Vagina (tissue), 2 donors: ENCODE results near the gene CERKL. TPM values are rescaled to one million over a fixed set of nuclear protein-coding genes. Genes with fewer than 3 reads are reported as not detected.

ENCODE experiments used
- DNase-seq, 2 donors: peaks; one replicate each; pipeline ENCODE4 v3.0.0-alpha.2; 2017; ENCODE audit errors: extremely low spot score in 2 of 2
- H3K27ac ChIP-seq: fragments of 200-600 bp; sonication (generic); one replicate; pipeline ENCODE4 v1.5.1; 2019
- H3K27me3 ChIP-seq: fragments of 200-600 bp; sonication (generic); one replicate; pipeline ENCODE4 v1.5.1; 2019
- H3K36me3 ChIP-seq, 2 donors: fragments of 200-600 bp; sonication (generic); one replicate each; pipeline ENCODE4 v1.5.1; 2017 to 2019
- H3K4me1 ChIP-seq: fragments of 200-600 bp; sonication (generic); one replicate; pipeline ENCODE4 v1.5.1; 2019
- H3K4me3 ChIP-seq, 2 donors: fragments of 200-600 bp; sonication (generic); 1 replicate in 1 of 2; 2 replicates in 1 of 2; pipeline ENCODE4 v1.5.1; 2016 to 2019
- H3K9me3 ChIP-seq: fragments of 200-600 bp; sonication (generic); one replicate; pipeline ENCODE4 v1.5.1; 2019
- POLR2A ChIP-seq, 2 donors: fragments of 450-650 bp; IDR thresholded peaks; one replicate each; pipeline ENCODE4 v1.6.1; 2017; ENCODE audit warnings: antibody characterized with exemption in 2 of 2, mild to moderate bottlenecking in 2 of 2, moderate library complexity in 2 of 2
- POLR2AphosphoS5 ChIP-seq, 2 donors: sonication (generic); formaldehyde crosslinking; IDR thresholded peaks; one replicate each; pipeline ENCODE4 v1.9.0; 2017; ENCODE audit warnings: antibody characterized with exemption in 2 of 2, mild to moderate bottlenecking in 2 of 2, low read depth in 1 of 2; ENCODE audit not compliant: insufficient read depth in 1 of 2
- intact Hi-C: fragments of 100-400 bp; cut with DNase I; formaldehyde crosslinking; loops from one replicate; pipeline ENCODE4 v1.15.1; 2023
- total RNA-seq: library from RNA; depleted of rRNA; stranded (reverse); fragments of >200 nt; gene quantifications from one replicate; pipeline ENCODE4 v1.2.3, GENCODE V29; 2016
- TF ChIP-seq, protein P1 (sequence below), 3 experiments: fragments of 450-650 bp in 2 of 3; fragments of 200-600 bp in 1 of 3; sonication (generic) in 1 of 3; IDR thresholded peaks; one replicate each; pipeline ENCODE4 v1.5.1; 2017 to 2019; ENCODE audit warnings: antibody characterized with exemption in 3 of 3, mild to moderate bottlenecking in 2 of 3, moderate library complexity in 2 of 3

Gene CERKL
- total RNA-seq, 1 donor from 2014 or later, result not detected

DNA sequence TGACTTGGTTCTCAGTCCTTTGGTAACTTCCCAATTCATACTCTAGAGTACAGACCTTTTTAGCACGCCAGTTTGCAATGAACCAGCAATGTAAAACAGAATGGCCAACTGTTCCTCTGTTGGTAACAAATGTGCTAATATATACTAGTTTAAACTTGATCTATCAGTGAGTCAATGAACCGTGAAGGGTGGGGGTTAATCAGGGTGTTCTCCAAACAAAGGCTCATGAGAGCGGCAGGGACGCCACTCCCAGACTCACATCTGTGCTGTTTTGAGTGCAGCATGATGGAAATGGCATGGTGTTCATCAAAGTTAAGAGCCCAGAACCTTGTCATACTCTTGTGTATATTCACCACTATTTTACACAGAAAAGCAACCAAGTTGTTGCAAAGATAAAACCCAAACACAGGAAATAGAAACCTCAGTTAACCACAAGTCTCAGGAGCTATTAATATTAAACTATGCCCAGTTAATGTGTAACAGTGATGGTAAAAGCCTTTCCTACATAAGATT lies 70.3 kb downstream of the CERKL start:
- TF ChIP-seq POLR2AphosphoS5 (IDR thresholded peaks at IDR 0.05; ENCODE audit: insufficient read depth in 1 of 2, low read depth in 1 of 2) (no peak), POLR2A (IDR thresholded peaks at IDR 0.05) (no peak)
- H3K4me1 ChIP-seq, result no peaks in the 10 kb centered on the region
- H3K9me3 ChIP-seq, result no peaks in the 10 kb centered on the region
- no peak for DNase-seq
- intact Hi-C loops, result no loop called here
- no peak overlapping the region for H3K27ac ChIP-seq
- no peaks in the 10 kb centered on the region for H3K36me3 ChIP-seq
- H3K27me3 ChIP-seq, result no peaks in the 10 kb centered on the region
- no peak overlapping the region for H3K4me3 ChIP-seq

DNA sequence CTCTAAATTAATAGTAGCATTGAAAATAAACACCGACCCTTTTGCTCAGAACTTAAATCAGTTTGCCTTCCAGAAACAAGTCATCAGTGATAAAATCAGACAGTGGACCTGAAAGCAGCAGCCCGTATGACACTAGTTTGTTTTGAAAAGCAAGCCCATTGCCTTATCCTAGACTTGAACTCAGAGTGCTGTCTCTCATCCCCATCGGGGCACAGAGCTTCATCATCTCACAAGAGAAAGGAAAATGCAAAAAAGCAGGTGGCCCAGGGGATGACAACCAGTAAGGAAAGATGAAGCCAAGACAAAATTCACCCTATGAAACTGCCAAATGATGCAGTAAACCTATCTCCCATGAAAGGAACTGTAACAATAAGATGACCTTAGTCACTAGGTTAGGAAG lies 71.2 kb downstream of the CERKL start:
- TF ChIP-seq, protein P1, sequence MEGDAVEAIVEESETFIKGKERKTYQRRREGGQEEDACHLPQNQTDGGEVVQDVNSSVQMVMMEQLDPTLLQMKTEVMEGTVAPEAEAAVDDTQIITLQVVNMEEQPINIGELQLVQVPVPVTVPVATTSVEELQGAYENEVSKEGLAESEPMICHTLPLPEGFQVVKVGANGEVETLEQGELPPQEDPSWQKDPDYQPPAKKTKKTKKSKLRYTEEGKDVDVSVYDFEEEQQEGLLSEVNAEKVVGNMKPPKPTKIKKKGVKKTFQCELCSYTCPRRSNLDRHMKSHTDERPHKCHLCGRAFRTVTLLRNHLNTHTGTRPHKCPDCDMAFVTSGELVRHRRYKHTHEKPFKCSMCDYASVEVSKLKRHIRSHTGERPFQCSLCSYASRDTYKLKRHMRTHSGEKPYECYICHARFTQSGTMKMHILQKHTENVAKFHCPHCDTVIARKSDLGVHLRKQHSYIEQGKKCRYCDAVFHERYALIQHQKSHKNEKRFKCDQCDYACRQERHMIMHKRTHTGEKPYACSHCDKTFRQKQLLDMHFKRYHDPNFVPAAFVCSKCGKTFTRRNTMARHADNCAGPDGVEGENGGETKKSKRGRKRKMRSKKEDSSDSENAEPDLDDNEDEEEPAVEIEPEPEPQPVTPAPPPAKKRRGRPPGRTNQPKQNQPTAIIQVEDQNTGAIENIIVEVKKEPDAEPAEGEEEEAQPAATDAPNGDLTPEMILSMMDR (IDR thresholded peaks at IDR 0.05), result no peak
- TF ChIP-seq POLR2A (IDR thresholded peaks at IDR 0.05) (no peak), POLR2AphosphoS5 (IDR thresholded peaks at IDR 0.05; ENCODE audit: insufficient read depth in 1 of 2, low read depth in 1 of 2) (no peak)
- no peaks in the 10 kb centered on the region for H3K4me1 ChIP-seq
- no peak overlapping the region for H3K27ac ChIP-seq
- no peak overlapping the region for H3K4me3 ChIP-seq
- no peak for DNase-seq
- no peaks in the 10 kb centered on the region for H3K27me3 ChIP-seq
- H3K36me3 ChIP-seq, result no peaks in the 10 kb centered on the region
- H3K9me3 ChIP-seq, result no peaks in the 10 kb centered on the region
- intact Hi-C loops, result no loop called here

DNA sequence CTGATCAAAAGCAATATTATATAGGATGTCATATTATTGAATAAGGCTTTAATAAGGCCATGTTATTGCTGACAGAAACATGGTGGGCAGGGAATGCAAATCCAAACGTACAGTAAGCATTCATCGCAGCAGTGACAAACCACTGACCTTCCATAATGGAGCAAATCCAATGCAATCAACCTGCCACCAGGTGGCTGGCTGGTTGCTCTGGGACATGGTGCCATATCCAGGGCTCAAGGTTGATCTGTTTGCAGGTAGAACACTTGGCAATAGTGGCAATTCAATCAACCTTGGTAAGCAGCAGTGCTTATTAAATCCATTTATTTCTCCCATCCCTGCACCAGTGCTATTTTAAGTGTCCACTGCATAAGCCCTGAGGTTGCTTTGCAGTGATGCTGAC lies 75.4 kb downstream of the CERKL start:
- Histone ChIP-seq H3K9me3 (no peaks in the 10 kb centered on the region), H3K36me3 (no peaks in the 10 kb centered on the region), H3K4me1 (no peaks in the 10 kb centered on the region), H3K27me3 (no peaks in the 10 kb centered on the region), H3K27ac (no peak overlapping the region), H3K4me3 (no peak overlapping the region)
- TF ChIP-seq POLR2A (IDR thresholded peaks at IDR 0.05) (no peak), POLR2AphosphoS5 (IDR thresholded peaks at IDR 0.05; ENCODE audit: insufficient read depth in 1 of 2, low read depth in 1 of 2) (no peak)
- TF ChIP-seq, protein P1 (IDR thresholded peaks at IDR 0.05), result no peak
- no peak for DNase-seq
- intact Hi-C loops, result no loop called here

DNA sequence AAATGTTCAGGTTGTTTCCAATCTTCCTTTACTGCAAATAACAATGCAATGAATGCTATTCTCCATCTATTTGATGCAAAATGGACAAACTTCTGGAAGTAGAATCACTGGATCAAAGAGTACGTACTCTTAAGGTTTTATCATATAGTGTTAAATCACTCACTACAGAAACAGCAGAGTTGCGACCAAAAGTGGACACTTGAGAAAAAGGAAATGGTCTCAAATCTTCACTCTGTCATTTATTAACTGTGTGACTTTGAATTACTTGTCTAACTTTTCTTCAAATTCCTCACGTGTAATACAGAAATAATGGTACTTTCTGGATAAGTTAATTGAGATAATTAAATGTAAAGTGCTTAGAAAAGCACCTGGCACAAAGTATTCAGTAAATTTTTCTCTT lies 78.1 kb downstream of the CERKL start:
- Histone ChIP-seq H3K4me1 (no peaks in the 10 kb centered on the region), H3K27me3 (no peaks in the 10 kb centered on the region), H3K9me3 (no peaks in the 10 kb centered on the region), H3K27ac (no peak overlapping the region), H3K36me3 (no peaks in the 10 kb centered on the region), H3K4me3 (no peak overlapping the region)
- TF ChIP-seq POLR2AphosphoS5 (IDR thresholded peaks at IDR 0.05; ENCODE audit: insufficient read depth in 1 of 2, low read depth in 1 of 2) (no peak), POLR2A (IDR thresholded peaks at IDR 0.05) (no peak)
- TF ChIP-seq, protein P1 (IDR thresholded peaks at IDR 0.05), result no peak
- DNase-seq, result no peak
- intact Hi-C loops, result no loop called here

DNA sequence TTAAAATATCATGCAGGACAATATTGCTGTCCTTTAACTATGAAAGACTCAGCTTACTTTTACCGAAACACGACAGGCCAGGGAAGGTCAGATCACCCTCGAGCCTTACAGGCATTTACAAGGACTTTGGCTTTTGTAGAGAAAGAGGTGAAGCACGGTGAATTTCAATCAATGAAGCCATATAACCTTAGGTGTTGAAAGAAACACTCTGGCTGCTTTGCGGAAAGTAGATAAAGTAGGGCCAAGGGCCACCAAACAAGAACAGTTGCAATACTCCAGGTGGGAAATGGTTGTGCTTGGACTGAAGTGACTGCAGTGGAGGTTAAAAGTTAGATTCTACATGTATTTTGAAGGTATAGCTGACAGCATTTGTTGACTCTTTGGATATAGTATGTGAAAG lies 80.5 kb downstream of the CERKL start:
- no peak for DNase-seq
- TF ChIP-seq, protein P1 (IDR thresholded peaks at IDR 0.05), result no peak
- TF ChIP-seq POLR2A (IDR thresholded peaks at IDR 0.05) (no peak), POLR2AphosphoS5 (IDR thresholded peaks at IDR 0.05; ENCODE audit: insufficient read depth in 1 of 2, low read depth in 1 of 2) (no peak)
- Histone ChIP-seq H3K27ac (no peak overlapping the region), H3K9me3 (no peaks in the 10 kb centered on the region), H3K4me1 (no peaks in the 10 kb centered on the region), H3K27me3 (no peaks in the 10 kb centered on the region), H3K36me3 (no peaks in the 10 kb centered on the region), H3K4me3 (no peak overlapping the region)
- intact Hi-C loops, result no loop called here
